HL-60/S4 (cell line): Measurements from ENCODE around the gene SIN3A.
"Not testable (repeated sequence)": the region's sequence is repeated elsewhere in the genome, so short reads cannot be mapped to it uniquely, and the experiment has no call there.

Source experiments
- in situ Hi-C: fragments of 300-500 bp; cut with MboI; formaldehyde crosslinking; loops from 2 replicates; pipeline ENCODE4 v1.14.3; 2022; ENCODE audit warnings: low sequenced_read_pairs

Gene SIN3A

DNA sequence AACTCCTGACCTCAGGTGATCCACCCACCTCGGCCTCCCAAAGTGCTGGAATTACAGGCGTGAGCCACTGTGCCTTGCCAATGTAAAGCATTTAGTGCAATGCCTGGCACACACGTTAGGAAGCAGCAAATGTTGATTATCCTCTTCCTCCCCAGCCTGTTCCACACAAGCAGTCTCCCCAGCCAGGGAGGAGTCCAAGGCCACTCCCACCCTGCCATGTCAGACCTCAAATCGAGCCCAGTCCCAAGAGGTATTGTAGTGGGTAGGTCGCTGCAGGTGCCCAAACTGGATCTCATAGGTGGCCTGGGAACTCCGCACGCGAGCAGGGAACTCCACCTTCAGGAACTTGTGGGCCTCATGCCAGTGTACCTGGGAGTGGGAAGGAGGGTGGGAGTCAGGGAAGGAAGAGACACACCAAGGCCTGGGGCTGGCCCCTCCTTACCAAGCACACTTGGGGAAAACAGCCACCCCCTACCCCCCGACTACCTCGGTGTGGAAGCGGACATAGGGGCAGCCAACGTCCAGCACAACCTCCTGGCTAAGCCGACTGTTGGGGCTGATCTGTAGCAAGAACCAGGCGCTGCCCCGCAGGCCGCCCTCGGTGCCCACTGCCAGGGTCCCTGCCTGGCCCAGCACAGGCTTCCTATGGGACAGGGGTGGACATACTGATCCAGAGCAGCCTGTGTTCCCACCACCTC lies 93.4 kb downstream of the SIN3A start:
- in situ Hi-C loops: no loop called here

DNA sequence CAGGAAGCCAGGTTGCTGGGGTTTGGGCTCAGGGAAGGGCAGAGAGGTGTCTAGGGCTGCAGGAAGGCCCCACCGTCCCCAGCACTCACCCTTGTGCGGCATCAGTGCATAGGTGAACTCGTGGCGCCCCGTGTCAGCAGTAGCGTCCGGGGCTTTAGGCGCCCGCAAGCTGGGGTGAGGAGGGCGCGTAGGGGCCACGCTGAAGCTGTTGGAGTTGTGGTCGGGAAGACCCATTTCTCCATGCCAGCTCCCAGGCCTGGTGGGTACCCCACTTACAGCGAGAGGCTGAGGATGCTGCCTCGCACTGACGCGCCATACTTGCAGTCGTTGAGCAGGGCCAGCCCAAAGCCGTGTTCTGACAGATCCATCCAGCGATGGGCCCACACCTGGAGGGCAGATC lies 95.0 kb downstream of the SIN3A start:
- in situ Hi-C loops: no loop called here

DNA sequence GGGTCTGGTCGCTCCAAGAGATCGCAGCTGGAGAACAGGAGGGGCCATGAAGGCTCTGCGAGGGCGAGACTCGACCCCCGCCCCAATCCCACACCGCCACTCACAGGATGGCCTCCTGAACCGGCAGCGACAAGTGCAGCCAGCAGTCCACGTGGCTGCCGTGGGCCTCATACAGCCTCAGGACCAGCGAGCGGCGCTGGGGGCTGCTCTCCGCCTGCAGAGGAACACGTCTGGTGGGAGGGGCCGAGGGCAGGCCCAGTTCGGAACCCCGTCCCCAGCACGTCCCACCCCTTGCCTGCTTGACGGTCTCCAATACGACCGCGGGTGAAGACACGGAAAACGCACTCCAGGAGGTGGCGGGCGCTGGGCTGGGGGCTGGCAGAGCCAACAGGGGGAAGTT lies 95.5 kb downstream of the SIN3A start:
- in situ Hi-C loops: no loop called here

- in situ Hi-C loops: no loop called here
Measured at GRCh38 chr15:75355369-75355768, 96.1 kb downstream of the SIN3A start.

GRCh38 chr15:75354454-75354853 lies 97.0 kb downstream of the SIN3A start:
- in situ Hi-C loops: no loop called here

- in situ Hi-C loops: no loop called here
Measured at GRCh38 chr15:75353604-75354003, 97.9 kb downstream of the SIN3A start.

DNA sequence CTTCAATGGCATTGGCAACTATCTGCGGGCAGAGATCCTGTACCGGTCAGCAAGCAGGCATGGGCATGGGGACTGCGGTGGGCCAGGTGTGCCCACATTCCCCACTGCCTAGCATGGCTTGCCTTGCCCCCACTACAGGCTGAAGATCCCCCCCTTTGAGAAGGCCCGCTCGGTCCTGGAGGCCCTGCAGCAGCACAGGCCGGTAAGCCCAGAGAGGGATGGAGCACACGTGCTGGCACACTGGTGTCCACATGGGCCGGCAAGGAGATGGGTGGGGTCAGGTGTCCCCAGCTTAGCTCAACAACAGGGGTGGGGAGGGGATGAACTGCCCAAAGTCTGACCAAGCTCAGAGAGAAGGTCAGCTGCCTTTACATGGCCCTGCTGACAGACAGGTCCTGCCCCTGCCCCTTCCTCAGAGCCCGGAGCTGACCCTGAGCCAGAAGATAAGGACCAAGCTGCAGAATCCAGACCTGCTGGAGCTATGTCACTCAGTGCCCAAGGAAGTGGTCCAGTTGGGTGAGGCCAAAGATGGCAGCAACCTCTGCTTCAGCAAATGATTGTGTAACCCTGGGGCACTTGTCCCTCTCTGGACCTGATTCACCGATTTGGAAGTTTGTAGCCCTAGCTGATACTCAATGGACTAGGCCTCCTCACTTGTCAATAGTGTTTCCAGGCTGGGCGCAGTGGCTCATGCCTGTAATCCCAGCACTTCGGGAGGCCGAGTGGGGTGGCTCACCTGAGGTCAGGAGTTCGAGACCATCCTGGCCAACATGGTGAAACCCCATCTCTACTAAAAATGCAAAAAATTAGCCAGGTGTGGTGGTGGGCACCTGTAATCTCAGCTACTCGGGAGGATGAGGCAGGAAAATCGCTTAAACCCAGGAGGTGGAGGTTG lies 99.1 kb downstream of the SIN3A start:
- in situ Hi-C loops: no loop called here

DNA sequence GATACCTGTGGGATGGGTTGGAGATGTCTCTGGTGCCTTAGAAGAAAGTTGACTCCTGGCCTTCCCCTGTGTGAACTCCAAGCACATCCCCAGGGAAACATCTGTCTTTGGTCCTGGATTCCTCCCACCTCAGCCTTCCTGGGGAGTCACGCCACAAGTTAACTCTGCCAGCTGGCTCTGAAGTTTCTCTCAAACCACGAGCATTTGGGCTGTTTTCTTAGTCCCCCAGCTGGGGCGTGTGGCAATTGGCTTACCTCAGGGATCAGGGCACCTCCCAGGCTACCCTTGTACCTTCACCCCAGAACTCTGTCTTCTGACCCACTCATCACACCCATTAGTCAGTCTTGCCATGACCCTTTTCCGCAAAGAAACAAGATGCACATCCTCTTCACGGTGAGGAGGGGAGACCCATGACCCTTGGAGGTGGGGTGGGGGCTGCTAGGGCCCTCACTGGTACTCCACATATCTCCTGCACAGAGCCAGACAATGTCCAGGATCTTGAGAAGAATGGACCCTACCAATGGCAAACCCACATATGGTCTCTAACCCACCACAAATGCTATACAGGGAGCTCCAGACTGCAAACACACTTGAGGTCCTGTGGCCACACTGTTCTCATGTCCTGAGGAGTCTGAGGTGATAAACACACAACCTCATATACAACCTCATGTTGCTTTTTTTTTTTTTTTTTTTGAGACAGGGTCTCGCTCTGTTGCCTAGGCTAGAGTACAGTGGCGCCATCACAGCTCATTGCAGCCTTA lies 100.7 kb downstream of the SIN3A start:
- in situ Hi-C loops: no loop called here

- in situ Hi-C loops: no loop called here
Measured at GRCh38 chr15:75349851-75350588, 101.5 kb downstream of the SIN3A start.

DNA sequence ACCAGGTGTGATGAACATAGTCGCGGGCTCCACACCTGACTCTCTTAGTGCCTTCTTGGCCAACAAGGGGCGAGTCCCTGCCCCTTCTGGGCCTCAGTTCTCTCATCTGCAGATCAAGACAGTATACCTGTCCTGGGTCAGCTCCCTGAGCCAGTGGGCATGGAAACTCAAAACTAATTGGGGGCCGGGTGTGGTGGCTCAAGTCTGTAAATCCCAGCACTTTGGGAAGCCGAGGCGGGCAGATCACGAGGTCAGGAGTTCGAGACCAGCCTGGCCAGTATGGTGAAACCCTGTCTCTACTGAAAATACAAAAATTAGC lies 102.2 kb downstream of the SIN3A start:
- in situ Hi-C loops: not testable (repeated sequence)

GRCh38 chr15:75348562-75349350 lies 102.7 kb downstream of the SIN3A start:
- in situ Hi-C loops: no loop called here

DNA sequence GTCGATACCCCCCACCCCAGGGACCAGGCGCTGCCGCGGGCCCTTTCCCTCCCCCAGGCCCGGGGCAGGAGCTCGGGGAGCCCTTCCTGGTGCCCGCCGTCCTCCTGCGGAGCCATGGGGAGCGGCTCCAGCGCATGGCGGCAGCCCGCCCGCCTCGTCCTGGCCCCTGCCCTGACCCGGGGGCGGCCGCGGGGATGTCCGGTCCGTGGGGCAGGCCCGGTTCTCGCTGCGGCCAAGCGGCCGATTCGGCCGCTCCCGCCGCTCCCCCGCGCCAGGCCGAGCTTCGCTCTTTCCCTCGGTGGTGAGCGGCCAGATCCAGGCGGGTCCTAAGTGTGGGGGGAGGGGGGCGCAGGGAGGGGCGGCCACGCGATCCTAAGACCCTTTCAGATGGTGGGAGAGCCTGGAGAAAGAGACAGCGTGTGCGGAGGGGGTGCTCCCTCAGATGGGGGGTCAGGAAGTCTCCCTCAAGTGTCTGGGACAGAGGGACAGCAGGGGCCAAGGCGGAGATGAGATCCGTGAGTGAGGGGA lies 103.4 kb downstream of the SIN3A start:
- in situ Hi-C loops: no loop called here

- in situ Hi-C loops: no loop called here
Measured at GRCh38 chr15:75347222-75348033, 104.1 kb downstream of the SIN3A start.

GRCh38 chr15:75346796-75347221 lies 104.7 kb downstream of the SIN3A start, which contains the start of gene NEIL1:
NEIL1 (plus strand) TSS chr15:75347039; CDS start chr15:75348906, 1,867 bp downstream.
- in situ Hi-C loops: no loop called here

DNA sequence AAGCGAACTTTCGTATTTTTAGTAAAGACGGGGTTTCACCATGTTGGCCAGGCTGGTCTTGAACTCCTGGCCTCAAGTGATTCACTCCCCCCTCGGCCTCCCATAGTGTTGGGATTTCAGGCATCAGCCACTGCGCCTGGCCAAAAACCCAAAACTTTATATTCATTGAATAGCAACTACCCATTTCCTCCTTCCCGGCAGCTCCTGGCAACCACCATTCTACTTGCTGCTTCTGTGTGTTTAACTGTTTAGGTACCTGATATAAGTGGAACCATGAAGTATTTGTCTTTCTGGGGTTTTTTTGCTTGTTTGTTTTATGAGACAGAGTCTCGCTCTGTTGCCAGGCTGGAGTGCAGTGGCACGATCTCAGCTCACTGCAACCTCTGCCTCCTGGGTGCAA lies 107.5 kb downstream of the SIN3A start:
- in situ Hi-C loops: not testable (repeated sequence)

DNA sequence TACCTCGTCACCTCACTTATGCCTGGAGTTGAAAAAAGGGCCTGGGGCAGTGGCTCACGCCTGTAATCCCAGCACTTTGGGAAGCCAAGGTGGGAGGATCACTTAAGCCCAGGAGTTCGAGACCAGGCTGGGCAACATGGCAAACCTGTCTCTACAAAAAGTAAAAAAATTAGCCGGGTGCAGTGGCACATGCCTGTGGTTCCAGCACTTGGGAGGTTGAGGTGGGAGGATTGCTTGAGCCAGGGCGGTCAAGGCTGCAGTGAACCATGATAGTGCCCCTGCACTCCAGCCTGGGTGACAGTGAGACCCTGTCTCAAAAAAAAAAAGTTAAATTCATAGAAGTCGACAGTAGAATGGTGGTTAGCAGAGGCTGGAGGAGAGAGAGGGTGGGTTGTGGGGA lies 109.3 kb downstream of the SIN3A start:
- in situ Hi-C loops: no loop called here

- in situ Hi-C loops: no loop called here
Measured at GRCh38 chr15:75339531-75340240, 111.8 kb downstream of the SIN3A start.

DNA sequence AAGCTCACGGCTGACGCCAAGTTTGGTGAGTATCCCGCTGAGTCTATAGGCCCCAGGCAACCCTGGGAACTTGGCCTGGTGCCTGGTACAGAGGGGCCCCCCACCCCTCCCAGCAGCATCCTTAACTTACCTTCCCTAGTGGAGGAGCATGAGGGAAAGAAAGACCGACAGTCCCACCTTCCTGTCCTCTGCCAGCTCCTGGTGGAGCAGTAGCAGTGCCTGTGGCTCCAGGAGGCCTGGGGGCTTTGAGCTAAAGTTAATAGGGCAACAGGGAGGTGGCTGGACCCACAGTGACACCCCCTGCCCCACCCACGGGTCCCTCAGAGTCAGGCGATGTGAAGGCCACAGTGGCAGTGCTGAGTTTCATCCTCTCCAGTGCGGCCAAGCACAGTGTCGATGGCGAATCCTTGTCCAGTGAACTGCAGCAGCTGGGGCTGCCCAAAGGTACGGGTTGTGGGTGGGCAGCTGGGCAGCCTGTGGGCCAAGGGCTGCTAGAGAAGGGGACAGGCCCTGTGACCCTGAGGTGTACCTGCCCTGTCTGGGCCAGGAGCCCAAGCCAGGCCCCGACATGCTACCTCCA lies 112.7 kb downstream of the SIN3A start:
- in situ Hi-C loops: no loop called here
